HG03066 (cell line): Measurements from ENCODE around the gene CCDC177.
"Not testable (repeated sequence)": the region's sequence is repeated elsewhere in the genome, so short reads cannot be mapped to it uniquely, and the experiment has no call there.

Experiments
- ATAC-seq: cut with Tn5 transposase; IDR thresholded peaks from one replicate; pipeline ENCODE4 v1.9.1; 2021; ENCODE audit warnings: low read depth; ENCODE audit not compliant: unreplicated experiment

CCDC177 gene

DNA sequence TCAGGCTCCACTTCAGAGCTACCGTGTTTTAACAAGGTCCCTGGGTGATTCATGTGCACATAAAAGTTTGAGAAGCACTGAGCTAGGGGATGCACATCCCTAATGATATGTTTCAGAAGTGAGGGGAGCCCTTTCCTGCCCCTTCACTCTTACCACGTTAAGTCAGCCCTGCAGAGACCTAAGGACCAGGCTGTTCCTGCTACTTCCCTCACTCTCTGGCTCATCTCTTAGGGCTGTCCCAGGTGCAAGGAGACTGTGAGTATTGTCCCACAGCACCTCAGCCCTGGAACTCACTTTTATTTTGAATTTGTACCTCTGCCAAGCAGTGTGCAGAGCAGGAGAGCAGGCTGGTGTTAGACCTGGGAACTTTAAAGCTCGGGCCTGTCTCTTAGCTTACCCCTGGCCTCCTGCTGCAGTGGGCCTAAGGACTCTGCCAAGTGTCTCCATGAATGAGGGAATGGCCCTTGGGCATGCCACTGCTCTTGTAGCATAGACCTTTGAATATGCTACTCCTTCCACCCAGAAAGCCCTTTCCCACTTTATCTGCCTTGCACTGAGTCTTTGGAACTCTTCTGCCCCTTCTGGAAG, 25.7 kb upstream of the CCDC177 start:
- no peak for ATAC-seq

DNA sequence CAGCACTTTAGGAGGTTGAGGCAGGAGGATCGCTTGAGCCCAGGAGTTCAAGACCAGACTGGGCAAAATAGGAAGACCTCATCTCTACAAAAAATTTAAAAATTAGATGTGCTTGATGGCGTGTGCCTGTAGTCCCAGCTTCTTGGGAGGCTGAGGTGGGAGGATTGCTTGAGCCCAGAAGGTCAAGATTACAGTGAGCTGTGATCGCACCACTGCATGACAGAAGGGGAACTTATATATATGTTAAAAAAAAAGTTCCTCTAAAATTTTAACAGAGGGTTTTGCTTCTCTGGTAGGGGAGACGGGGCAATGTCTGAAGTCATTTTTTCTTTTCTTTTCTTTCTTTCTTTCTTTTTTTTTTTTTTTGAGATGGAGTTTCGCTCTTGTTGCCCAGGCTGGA, 24.8 kb upstream of the CCDC177 start:
- not testable (repeated sequence) for ATAC-seq

DNA sequence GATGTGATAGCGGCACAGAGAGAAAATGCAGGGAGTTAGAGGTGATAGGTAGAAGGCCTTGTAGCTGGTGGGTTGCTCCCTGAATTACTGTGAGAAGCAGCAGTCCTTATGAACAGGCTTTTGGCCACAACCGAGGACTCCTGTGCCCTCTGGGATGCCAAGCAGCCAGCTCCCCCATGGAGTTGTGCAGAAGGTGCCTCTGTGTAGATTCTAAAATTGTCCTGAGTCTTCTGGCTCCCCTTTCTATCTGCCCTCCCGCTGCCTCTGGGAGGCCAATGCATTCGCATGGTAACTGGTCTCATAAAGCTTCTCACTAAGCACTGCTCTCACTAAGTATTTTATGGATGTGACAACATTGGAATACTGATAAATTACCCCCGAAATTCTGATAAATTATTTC, 20.7 kb upstream of the CCDC177 start:
- no peak for ATAC-seq

DNA sequence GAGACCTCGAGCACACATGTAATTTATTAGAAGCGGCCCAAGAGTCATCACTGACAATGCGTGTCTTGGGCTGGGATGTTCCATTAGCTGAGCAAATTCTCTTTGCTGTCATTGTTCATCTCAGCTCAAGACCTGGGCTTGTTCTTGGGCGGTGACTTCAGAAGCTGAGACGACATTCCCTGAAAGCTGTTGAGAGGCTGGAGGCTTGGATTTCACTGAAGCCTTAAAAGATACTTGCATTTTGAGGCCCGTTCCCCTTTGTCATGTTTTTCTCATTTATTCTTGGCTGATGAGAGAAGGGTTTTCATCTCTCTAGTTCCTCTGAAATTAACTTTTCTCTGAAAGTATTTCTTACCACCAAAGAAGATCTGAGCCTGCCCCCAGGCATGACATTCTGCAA, 20.2 kb upstream of the CCDC177 start:
- ATAC-seq: no peak

DNA sequence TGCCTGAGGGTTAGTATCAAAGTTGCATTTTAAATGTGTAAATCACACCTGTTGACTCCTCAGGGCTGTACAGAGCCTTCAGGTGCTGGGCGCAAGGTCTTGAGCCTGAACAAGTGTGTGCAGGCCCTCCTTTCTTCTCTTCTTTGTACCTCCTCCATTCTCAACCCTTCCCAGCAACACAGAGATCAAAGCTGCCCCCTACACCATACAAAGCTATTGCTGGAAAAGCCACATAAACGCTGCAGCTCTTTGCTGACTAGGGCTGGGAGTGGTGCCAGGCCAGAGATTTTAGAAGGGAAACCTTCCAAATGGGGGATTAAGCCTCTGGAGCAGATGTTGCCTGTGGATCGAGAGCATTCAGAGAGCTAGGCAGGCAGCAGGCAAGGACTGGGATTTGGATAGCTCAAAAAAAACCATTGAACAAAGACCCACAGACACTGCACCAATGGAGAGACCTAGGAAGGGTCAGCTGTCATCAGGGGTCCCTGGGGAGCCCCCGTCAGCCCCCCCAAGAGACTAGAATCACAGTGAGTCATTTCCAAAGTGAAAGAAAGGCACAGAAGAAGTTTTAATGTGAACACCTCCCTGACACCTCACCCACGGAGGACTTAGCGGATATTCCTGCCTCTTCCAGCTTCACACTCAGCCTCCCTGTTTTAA, 18.5 kb upstream of the CCDC177 start:
- ATAC-seq: no peak

DNA sequence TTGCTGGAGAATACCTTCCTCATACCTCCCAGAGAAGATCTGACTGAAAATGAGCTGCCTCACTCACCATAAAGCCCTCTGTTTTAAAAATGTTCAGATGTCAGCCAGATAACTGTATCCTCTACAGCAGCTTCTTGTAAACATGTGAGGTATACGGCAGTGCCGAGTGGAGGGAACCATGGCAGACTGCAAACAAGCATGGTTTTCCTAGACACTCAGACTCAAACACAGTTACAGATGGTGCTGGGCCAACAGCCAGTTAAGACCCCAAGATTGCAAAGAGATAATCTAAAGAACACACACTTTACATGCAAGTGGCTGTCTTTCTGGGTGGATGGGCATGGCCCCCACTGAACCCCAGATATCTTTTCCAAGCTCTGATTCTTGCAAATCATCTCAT, 16.6 kb upstream of the CCDC177 start:
- ATAC-seq: no peak

DNA sequence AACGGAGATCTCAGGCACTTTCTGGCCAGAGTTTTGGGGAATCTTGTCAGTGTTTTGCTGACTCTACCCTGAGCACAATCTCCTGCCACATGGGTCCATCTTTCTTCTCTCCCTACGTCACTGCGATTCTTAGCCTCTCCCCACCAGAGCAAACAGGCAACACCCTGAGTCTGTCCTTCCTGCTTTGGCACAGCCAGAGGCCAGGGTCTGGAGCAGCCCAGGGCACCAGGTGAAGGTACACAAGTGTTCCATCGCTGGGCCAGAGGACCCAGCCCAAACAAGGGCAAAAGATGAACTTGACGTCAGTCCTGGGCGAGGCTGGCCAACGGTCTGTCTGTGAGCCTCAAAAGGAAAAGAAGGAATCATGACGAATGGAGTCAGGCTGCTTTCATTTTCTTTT, 12.7 kb upstream of the CCDC177 start:
- no peak for ATAC-seq

DNA sequence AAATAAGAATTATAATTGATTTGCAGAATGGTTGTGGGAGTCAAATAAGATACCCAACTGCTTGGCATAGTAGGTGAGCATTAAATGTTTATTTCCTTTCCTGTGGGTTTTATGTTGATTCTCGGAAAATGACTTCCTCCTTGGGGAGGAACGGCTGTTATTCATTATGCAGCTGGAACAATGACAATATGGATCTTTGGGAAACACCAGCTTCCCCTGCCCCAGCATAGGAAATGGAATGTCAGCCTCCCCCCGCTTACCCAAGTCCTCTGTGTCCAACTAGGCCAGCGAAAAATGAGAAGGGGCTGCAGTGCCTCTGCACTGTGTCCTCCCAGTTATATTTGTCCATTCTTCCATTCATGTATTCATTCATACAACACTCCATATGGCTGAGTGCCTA, 11.7 kb upstream of the CCDC177 start:
- no peak for ATAC-seq

DNA sequence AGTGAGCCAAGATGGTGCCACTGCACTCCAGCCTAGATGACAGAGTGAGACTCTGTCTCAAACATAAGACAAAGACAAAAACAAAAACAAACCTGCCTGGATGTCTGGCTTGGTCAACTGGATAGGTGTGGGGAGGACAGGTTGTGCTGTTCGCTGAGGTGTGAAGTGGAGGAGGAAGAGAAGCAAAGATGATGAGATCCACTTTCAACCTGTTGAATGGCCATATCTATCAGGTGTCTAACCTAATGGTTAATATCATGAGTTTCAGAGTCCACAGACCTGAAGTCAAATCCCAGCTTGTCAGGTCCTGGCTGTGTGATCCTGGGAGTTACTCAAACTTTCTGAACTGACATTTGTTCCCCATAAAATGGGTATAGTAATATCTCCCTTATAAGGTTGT, 9.7 kb upstream of the CCDC177 start:
- no peak for ATAC-seq

DNA sequence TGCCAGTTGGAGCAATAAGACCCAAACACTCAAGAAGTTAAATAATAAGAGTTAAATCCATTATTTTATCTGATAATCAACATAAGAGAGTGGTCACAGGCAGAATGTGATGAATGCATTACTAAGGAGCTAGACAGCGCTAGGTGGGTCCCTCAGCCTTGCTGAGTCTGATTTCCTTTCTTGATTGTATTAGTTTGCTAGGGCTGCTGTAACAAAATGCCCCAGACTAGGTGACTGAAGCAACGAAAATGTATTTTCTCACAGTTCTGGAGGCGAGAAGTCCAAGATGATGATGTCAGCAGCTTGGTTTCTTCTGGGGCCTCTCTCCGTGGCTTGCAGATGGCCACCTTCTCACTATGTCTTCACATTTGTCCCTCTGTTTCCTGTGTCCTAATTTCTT, 8.2 kb upstream of the CCDC177 start:
- no peak for ATAC-seq

DNA sequence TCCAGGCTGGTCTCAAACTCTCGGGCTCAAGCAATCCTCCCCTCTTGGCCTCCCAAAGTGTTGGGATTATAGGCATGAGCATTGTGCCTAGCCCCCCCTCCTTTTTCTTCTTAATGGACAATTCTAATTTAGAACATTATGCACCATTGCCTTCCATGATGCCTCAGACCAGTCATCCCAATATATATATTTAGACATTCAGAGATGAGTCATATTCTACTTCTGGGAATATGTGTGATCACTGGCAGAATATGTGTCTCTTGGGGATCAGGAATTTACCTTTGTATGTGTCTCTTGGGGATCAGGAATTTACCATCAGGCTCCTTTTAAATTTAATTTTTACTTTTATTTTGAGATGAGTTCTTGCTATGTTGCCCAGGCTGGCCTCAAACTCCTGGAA, 7.5 kb upstream of the CCDC177 start:
- ATAC-seq: no peak

DNA sequence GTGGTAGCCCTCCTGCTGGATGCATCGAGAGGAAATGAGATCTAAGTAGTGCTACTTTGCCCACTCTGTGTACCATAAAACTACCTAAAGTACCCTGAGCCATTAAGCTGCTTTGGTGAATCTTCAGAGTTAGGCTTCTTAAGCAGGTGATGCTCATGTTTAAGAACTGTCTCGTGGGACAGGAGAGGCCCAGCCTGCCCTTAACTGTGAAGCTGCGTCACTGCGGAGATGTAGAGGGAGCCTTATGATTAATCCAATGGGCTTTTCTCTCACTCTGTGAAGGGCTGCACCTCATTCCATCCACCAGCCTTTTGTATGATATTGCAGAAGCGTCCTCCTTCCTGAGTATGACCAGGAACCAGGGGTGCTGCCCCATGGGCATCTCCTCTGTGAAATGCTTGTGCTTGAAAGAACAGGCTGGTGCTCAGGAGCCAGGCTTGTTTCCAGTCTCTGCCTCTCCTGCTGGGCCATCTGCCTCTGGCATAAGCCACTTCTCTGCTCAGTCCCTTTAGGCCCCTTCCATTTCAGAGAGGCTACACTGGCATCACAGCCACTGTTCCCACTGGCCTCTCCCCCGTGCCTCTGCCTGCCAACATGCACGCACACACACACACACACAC, 6.8 kb upstream of the CCDC177 start:
- ATAC-seq: no peak

DNA sequence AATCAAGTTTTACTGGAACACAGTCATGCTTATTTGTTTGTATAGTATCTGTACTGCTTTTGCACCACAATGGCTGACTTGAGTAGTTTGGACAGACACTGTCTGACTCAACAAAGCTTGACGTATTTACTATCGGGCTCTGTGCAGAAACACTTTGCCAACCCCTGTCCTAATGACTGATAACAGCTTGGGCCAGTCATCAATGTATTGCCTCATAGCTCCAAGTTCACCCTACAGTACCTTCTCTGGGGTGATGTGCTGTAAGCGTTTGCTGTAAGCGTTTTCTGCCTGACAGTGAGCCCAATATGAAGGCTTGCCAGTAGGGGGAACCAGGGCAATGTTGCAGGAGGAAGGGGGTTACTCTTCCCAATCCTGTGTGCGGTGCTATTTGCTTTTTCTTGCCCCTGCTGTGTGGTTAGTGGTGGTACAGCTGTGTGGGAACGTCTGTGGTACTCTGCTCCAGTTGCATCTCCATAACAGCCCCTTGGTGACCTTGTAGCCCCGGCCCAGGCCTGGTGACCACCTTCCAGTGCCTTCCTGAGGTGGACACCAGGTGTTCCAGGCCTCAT, 5.4 kb upstream of the CCDC177 start:
- no peak for ATAC-seq

DNA sequence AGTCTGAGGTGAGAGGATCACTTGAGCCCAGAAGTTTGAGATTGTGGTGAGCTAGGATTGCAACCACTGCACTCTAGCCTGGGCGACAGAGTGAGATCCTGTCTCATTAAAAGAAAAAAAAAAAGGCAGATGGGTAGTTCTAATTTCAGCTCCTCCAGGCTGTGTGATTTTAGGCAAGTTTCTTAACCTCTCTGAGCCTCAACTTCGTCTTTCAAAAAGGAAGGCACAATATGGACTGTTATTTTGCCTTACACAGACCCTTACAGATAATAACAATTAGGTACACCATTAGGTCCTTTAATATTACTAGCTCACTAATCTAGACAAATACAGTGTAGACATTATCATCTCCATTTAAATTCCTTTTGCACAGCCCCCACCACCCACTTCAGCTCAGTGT, 4.8 kb upstream of the CCDC177 start:
- no peak for ATAC-seq

DNA sequence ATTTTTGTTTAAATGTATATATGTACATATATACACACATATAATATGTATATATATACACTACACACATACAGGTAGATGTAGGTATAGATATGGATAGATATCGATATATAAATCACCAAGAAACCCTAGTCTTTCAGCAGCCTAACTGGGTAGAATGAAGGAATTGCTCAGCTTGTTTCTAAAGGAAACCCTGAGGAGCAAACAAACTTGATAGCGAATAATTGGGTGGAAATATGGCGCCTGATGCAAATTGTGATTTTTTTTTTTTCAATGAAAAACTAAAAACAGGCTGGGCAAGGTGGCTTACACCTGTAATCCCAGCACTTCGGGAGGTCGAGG, 254 bp upstream of the CCDC177 start:
- ATAC-seq: no peak

DNA sequence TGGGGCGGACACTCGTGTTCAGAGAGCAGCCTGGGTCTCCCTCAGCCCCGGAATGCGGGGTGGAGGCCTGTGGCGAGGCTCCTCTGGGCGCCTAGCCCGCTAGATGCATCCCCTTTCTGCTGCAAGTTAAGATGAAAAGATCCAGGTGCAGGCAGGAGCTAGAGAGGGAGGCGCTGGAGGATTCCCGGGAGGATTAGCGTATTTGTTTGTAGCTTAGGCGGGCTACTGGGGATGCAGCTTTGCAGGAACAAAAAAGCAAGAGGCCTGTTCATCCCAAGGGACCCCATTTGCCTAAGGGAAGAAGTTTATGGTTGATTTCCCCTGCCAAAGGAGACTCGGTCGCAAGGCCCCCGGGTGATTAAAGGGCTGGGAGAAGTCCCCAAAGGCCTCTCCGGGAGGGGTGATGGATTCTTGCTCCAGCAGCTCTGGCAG, 824 bp downstream of the CCDC177 start:
- no peak for ATAC-seq

DNA sequence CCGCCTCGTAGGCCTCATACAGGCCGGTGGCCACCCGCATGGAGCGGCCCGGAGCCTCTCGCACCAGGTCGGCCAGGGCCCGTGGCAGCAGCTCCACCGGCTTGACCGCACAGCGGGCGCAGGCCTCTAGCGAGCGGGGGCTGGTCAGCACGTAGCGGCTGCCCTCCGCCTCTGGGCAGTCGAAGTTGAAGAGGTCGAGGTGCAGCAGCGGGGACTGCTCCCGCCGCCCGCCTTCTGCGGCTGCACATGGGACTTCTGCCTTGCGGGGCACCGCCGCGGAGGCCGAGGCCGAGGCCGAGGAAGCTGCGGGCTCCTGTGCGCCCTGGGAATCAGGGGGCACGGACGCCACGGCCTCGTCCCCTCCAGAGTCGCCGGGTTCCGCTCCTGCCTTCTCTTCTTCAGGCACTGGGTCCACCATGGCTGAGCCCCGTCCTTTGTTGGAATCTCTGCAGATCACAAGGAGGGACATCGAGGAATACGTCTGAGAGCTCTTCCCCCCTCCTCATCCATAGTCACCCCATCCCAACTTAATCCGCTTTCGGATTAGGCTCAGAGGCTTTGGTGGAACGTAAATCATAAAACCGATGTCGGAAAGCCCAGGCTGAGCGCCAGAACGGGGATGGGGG, 1.4 kb downstream of the CCDC177 start:
- no peak for ATAC-seq

DNA sequence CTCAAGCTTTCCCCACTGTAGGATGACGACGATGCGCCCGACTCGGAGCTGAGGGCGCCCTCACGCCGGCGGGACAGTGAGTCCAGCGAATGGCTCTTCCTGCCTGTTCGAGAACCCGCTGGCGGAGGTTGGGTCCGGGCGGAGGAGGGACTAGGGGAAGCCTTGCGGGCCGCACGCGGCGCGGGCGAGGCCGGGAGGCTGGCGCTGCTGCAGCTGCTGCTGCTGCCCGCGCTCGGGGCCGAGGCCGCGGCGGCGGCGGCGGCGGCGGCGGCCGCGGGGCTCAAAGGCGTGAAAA, 1.9 kb downstream of the CCDC177 start:
- ATAC-seq: no peak

DNA sequence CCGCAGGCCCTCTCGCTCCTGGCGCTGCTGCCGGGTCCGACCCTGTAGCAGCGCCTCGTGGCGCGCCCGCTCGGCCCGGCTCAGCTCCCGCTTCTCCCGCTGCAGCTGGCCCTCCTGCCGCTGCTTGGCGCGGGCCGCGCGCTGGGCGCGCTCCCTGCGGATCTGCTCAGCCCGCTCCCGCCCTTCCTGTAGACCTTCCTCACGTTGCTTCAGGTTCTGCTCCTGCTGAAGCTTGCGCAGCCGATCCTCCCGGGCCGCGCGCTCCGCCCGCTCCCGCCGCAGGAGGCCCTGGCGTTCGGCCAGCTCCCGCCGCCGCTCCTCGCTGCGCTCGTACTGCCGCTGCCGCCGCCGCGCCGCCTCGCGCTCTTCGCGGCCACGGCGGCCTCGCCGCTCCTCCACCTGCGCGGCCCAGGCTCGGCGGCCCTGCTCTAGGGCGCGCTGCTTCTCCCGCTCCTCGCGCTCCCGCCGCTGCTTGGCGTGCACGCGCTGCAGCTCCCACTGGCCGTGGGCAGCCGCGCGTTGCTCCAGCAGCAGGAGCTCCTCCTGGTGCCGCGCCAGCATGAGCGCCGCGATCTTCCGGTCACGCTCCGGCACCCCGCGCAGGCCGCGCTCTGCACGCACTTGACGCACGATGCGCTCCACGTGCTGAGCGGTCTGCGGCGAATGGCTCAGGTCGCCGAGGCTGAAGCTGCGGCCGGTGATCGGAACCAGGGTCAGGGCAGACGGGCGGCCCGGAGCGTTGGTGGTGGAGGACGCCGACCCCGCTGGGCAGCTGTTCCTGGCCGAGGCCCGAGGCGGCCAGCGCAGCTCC, 2.4 kb downstream of the CCDC177 start:
- ATAC-seq: no peak

DNA sequence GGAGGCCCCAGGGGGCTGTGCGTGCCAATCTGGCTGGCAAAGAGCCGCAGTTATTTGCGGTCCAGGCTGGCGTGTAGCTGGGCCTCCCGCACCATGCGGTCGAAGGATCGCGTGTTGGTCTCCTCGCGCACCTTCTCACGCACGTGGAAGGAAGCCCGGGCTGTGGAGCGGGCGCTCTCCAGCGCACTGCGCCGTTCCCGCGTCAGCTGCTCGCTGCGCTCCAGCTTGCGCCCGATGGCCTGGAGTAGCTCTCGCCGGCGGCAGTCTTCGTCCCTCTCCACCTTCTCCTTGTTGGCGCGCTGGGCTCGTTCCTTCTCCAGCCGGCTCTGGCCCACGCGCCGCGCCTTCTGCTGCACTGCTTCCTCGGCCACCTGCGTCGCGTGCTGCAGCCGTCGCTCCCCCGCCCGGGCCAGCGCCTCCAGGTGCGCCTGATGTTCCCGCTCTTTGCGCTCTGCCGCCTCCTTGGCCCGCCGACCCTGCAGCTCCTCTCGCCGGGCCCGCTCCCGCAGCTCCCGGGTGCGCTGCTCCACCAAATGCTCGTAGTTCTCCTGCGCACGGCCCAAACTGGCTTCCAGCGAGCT, 3.1 kb downstream of the CCDC177 start:
- ATAC-seq: no peak
